ENCODE results near the gene MED8. TPM values are rescaled to one million over a fixed set of nuclear protein-coding genes. Genes with fewer than 3 reads are reported as not detected.

Gene MED8
- total RNA-seq (10 to 100 TPM; 40.5 to 41.3 TPM), polyA plus RNA-seq (36.7 TPM)

- peak; percentile 88 to 93 (median 91) for DNase-seq
- Histone ChIP-seq H3K27ac (ENCODE audit: low read depth, low read length) (peak within 1 kb of the TSS; percentile 87), H3K4me3 (ENCODE audit: low read length) (peak within 1 kb of the TSS; percentile 90), H3K36me3 (ENCODE audit: insufficient read depth, low read length) (peaks cover 30% of the 10 kb centered on the region), H3K4me1 (ENCODE audit: insufficient read depth, low read length) (peaks cover 28% of the 10 kb centered on the region), H3K27me3 (ENCODE audit: insufficient read depth, low read length, poor library complexity, severe bottlenecking) (no peaks in the 10 kb centered on the region), H3K9me3 (ENCODE audit: low read length) (no peaks in the 10 kb centered on the region)
- Mint-ChIP-seq H3K4me3 (peak within 1 kb of the TSS; percentile 94 to 100 (median 98)), H3K27me3 (no peaks in the 10 kb centered on the region), H3K4me1 (peaks cover 41 to 68% (median 59%) of the 10 kb centered on the region in 3 donors), H3K36me3 (peaks cover 0 to 50% (median 15%) of the 10 kb centered on the region in 3 donors), H3K9me3 (no peaks in the 10 kb centered on the region), H3K27ac (peak within 1 kb of the TSS; percentile 87 to 100 (median 99))
- POLR2A ChIA-PET, result interaction anchor here (0.7 to 1.4 kb wide), 4 partner anchors 22 to 217 kb away, joined by 3 to 8 read pairs (median 3); partner anchors contain the start of genes CFAP57, EBNA1BP2 and ELOVL1
- CTCF ChIA-PET, result interaction anchor here (1.0 to 2.0 kb wide), 4 partner anchors 21 to 163 kb away, joined by 3 to 7 read pairs (median 3); partner anchors contain the start of gene ELOVL1
Observed at GRCh38 chr1:43389326-43390313, at the start of gene MED8, which contains the start of gene SZT2. Gene MED8 (minus strand): TSS chr1:43389800. CDS start chr1:43389764, 36 bp downstream. Gene SZT2 (plus strand): TSS chr1:43389899. CDS start chr1:43389969, 70 bp downstream.

GRCh38 chr1:43438953-43439581 lies 49.5 kb upstream of the MED8 start:
- Histone ChIP-seq H3K36me3 (ENCODE audit: insufficient read depth, low read length) (peaks cover 35% of the 10 kb centered on the region), H3K27me3 (ENCODE audit: insufficient read depth, low read length, poor library complexity, severe bottlenecking) (no peaks in the 10 kb centered on the region), H3K9me3 (ENCODE audit: low read length) (no peaks in the 10 kb centered on the region), H3K4me3 (ENCODE audit: low read length) (no peak overlapping the region), H3K27ac (ENCODE audit: low read depth, low read length) (no peak overlapping the region), H3K4me1 (ENCODE audit: insufficient read depth, low read length) (no peaks in the 10 kb centered on the region)
- ChIA-PET POLR2A (no interaction called here), CTCF (no interaction called here)
- Mint-ChIP-seq H3K27me3 (no peaks in the 10 kb centered on the region), H3K27ac (peak overlapping the region in 1 of 8 donors; percentile 64), H3K4me1 (no peaks in the 10 kb centered on the region), H3K9me3 (no peaks in the 10 kb centered on the region), H3K4me3 (no peak overlapping the region), H3K36me3 (peaks cover 0 to 89% (median 11%) of the 10 kb centered on the region in 3 donors)
- DNase-seq, result no peak

GRCh38 chr1:43438576-43438952 lies 49.0 kb upstream of the MED8 start:
- no peak overlapping the region for H3K27ac ChIP-seq (ENCODE audit: low read depth, low read length)
- Mint-ChIP-seq H3K4me1 (no peaks in the 10 kb centered on the region), H3K9me3 (no peaks in the 10 kb centered on the region), H3K27me3 (no peaks in the 10 kb centered on the region), H3K27ac (no peak overlapping the region), H3K4me3 (no peak overlapping the region), H3K36me3 (peaks cover 0 to 89% (median 10%) of the 10 kb centered on the region in 3 donors)
- no peaks in the 10 kb centered on the region for H3K27me3 ChIP-seq (ENCODE audit: insufficient read depth, low read length, poor library complexity, severe bottlenecking)
- DNase-seq, result no peak
- peaks cover 30% of the 10 kb centered on the region for H3K36me3 ChIP-seq (ENCODE audit: insufficient read depth, low read length)
- H3K4me3 ChIP-seq (ENCODE audit: low read length), result no peak overlapping the region
- ChIA-PET POLR2A (no interaction called here), CTCF (no interaction called here)
- H3K4me1 ChIP-seq (ENCODE audit: insufficient read depth, low read length), result no peaks in the 10 kb centered on the region
- H3K9me3 ChIP-seq (ENCODE audit: low read length), result no peaks in the 10 kb centered on the region

- Mint-ChIP-seq H3K4me1 (no peaks in the 10 kb centered on the region), H3K36me3 (peaks cover 0 to 88% (median 12%) of the 10 kb centered on the region in 3 donors), H3K4me3 (no peak overlapping the region), H3K9me3 (no peaks in the 10 kb centered on the region), H3K27ac (no peak overlapping the region), H3K27me3 (no peaks in the 10 kb centered on the region)
- Histone ChIP-seq H3K4me1 (ENCODE audit: insufficient read depth, low read length) (no peaks in the 10 kb centered on the region), H3K9me3 (ENCODE audit: low read length) (no peaks in the 10 kb centered on the region), H3K36me3 (ENCODE audit: insufficient read depth, low read length) (peaks cover 28% of the 10 kb centered on the region), H3K27me3 (ENCODE audit: insufficient read depth, low read length, poor library complexity, severe bottlenecking) (no peaks in the 10 kb centered on the region), H3K4me3 (ENCODE audit: low read length) (no peak overlapping the region), H3K27ac (ENCODE audit: low read depth, low read length) (no peak overlapping the region)
- ChIA-PET POLR2A (no interaction called here), CTCF (no interaction called here)
- no peak for DNase-seq
Observed at GRCh38 chr1:43438006-43438405, 48.4 kb upstream of the MED8 start.

GRCh38 chr1:43437031-43437973 lies 47.7 kb upstream of the MED8 start:
- peak overlapping the region in 1 of 8 donors; percentile 54 for H3K27ac Mint-ChIP-seq
- no peaks in the 10 kb centered on the region for H3K4me1 Mint-ChIP-seq
- Histone ChIP-seq H3K36me3 (ENCODE audit: insufficient read depth, low read length) (peaks cover 30% of the 10 kb centered on the region), H3K4me1 (ENCODE audit: insufficient read depth, low read length) (no peaks in the 10 kb centered on the region), H3K4me3 (ENCODE audit: low read length) (no peak overlapping the region), H3K27me3 (ENCODE audit: insufficient read depth, low read length, poor library complexity, severe bottlenecking) (no peaks in the 10 kb centered on the region), H3K9me3 (ENCODE audit: low read length) (no peaks in the 10 kb centered on the region), H3K27ac (ENCODE audit: low read depth, low read length) (no peak overlapping the region)
- ChIA-PET CTCF (no interaction called here), POLR2A (no interaction called here)
- no peak overlapping the region for H3K4me3 Mint-ChIP-seq
- H3K36me3 Mint-ChIP-seq, result peaks cover 0 to 88% (median 12%) of the 10 kb centered on the region in 3 donors
- H3K9me3 Mint-ChIP-seq, result no peaks in the 10 kb centered on the region
- DNase-seq, result peak in 1 of 5 donors; percentile 5
- H3K27me3 Mint-ChIP-seq, result no peaks in the 10 kb centered on the region

GRCh38 chr1:43436371-43436770 lies 46.8 kb upstream of the MED8 start:
- Histone ChIP-seq H3K27me3 (ENCODE audit: insufficient read depth, low read length, poor library complexity, severe bottlenecking) (no peaks in the 10 kb centered on the region), H3K4me1 (ENCODE audit: insufficient read depth, low read length) (no peaks in the 10 kb centered on the region), H3K9me3 (ENCODE audit: low read length) (no peaks in the 10 kb centered on the region), H3K27ac (ENCODE audit: low read depth, low read length) (no peak overlapping the region), H3K4me3 (ENCODE audit: low read length) (no peak overlapping the region), H3K36me3 (ENCODE audit: insufficient read depth, low read length) (peaks cover 33% of the 10 kb centered on the region)
- ChIA-PET CTCF (no interaction called here), POLR2A (no interaction called here)
- Mint-ChIP-seq H3K4me1 (no peaks in the 10 kb centered on the region), H3K9me3 (no peaks in the 10 kb centered on the region), H3K27me3 (no peaks in the 10 kb centered on the region), H3K36me3 (peaks cover 5 to 90% (median 17%) of the 10 kb centered on the region in 3 donors), H3K27ac (peak overlapping the region in 4 of 8 donors; percentile 10 to 54 (median 16)), H3K4me3 (no peak overlapping the region)
- no peak for DNase-seq

GRCh38 chr1:43435146-43436145 lies 45.8 kb upstream of the MED8 start:
- peak overlapping the region in 7 of 8 donors; percentile 5 to 73 (median 25) for H3K27ac Mint-ChIP-seq
- H3K36me3 ChIP-seq (ENCODE audit: insufficient read depth, low read length), result peaks cover 32% of the 10 kb centered on the region

More at GRCh38 chr1:43435146-43436145, 45.8 kb upstream of the MED8 start:
- Mint-ChIP-seq H3K9me3 (no peaks in the 10 kb centered on the region), H3K4me3 (no peak overlapping the region), H3K4me1 (no peaks in the 10 kb centered on the region), H3K27me3 (no peaks in the 10 kb centered on the region), H3K36me3 (peaks cover 5 to 90% (median 20%) of the 10 kb centered on the region in 3 donors)
- ChIA-PET CTCF (no interaction called here), POLR2A (no interaction called here)
- Histone ChIP-seq H3K27ac (ENCODE audit: low read depth, low read length) (no peak overlapping the region), H3K4me3 (ENCODE audit: low read length) (no peak overlapping the region), H3K9me3 (ENCODE audit: low read length) (no peaks in the 10 kb centered on the region), H3K27me3 (ENCODE audit: insufficient read depth, low read length, poor library complexity, severe bottlenecking) (no peaks in the 10 kb centered on the region), H3K4me1 (ENCODE audit: insufficient read depth, low read length) (no peaks in the 10 kb centered on the region)
- peak in 1 of 5 donors; percentile 23 for DNase-seq

Measured in CD8-positive, alpha-beta memory T cell (primary cell).